ENCODE measurements around the gene FBF1. TPM values are rescaled to one million over a fixed set of nuclear protein-coding genes. Genes with fewer than 3 reads are reported as not detected.
"Not testable (repeated sequence)": the region's sequence is repeated elsewhere in the genome, so short reads cannot be mapped to it uniquely, and the experiment has no call there.

FBF1 gene
- total RNA-seq, 1 donor from 2014 or later = 5.1 TPM

DNA sequence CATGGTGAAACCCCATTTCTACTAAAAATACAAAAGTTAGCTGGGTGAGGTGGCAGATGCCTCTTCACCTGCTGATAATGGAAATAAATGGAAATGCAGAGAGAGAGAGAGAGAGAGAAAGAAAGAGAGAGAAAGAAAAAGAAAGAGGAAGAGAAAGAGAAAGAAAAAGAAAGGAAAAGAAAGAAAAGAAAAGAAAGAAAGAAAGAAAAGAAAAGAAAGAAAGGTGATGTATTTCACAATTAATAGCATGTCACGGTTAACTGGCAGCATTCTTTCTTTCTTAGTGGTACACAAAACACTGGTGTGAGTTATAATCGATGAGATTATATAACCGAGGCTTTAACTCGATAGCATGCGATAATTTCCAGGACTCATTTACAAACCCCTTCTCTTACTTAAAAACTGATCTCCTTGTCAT lies 34.9 kb upstream of the FBF1 start:
- no peaks in the 10 kb centered on the region for H3K9me3 ChIP-seq (ENCODE audit: insufficient read depth, low read depth, low read length)
- H3K79me2 ChIP-seq (ENCODE audit: insufficient read depth, low read length) = peaks cover 58% of the 10 kb centered on the region
- peaks cover 5% of the 10 kb centered on the region for H3K36me3 ChIP-seq (ENCODE audit: insufficient read depth, low read length)
- no peak for TF ChIP-seq EZH2 (IDR thresholded peaks at IDR 0.05; ENCODE audit: insufficient read depth, low read length)
- H3K4me3 ChIP-seq (ENCODE audit: insufficient read depth, low read depth, low read length) = no peak overlapping the region
- no peaks in the 10 kb centered on the region for H3K27me3 ChIP-seq (ENCODE audit: insufficient read depth, low read length)
- H3K4me3 Mint-ChIP-seq (ENCODE audit: unreplicated experiment) = peak overlapping the region; percentile 80
- no peaks in the 10 kb centered on the region for H3K27me3 Mint-ChIP-seq (ENCODE audit: low read depth, unreplicated experiment)
- H3K9me3 Mint-ChIP-seq (ENCODE audit: unreplicated experiment) = no peaks in the 10 kb centered on the region
- H3K27ac Mint-ChIP-seq (ENCODE audit: unreplicated experiment) = no peak overlapping the region
- H3K9ac ChIP-seq (ENCODE audit: low read length) = peak overlapping the region; percentile 17
- H4K20me1 ChIP-seq (ENCODE audit: insufficient read depth, low read length) = peaks cover 18% of the 10 kb centered on the region
- H3K4me1 ChIP-seq (ENCODE audit: insufficient read depth, low read length) = peaks cover 6% of the 10 kb centered on the region
- FAIRE-seq = no peak
- H2AFZ ChIP-seq (ENCODE audit: low read depth, low read length) = no peak overlapping the region
- peaks cover 23% of the 10 kb centered on the region for H3K36me3 Mint-ChIP-seq (ENCODE audit: low read depth, unreplicated experiment)
- H3K27ac ChIP-seq (ENCODE audit: low read depth, low read length) = no peak overlapping the region
- DNase-seq (ENCODE audit: low read depth) = no peak
- peaks cover 19% of the 10 kb centered on the region for H3K4me1 Mint-ChIP-seq (ENCODE audit: low read depth, unreplicated experiment)
- H3K4me2 ChIP-seq (ENCODE audit: low read length) = peak overlapping the region; percentile 62

DNA sequence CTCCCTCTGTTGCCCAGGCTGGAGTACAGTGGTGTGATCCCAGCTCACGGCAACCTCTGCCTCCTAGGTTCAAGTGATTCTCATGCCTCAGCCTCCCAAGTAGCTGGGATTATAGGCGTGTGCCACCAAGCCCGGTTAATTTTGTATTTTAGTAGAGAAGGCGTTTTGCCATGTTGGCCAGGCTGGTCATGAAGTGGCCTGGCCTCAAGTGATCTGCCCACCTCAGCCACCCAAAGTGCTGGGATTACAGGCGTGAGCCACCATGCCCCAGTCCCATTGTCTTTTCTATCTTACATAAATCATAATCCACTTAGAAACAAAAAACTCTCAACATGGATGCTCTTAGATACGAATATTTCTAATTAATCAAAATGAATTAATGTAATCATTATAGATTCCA lies 34.3 kb upstream of the FBF1 start:
- Mint-ChIP-seq H3K4me3 (ENCODE audit: unreplicated experiment) (peak overlapping the region; percentile 75), H3K4me1 (ENCODE audit: low read depth, unreplicated experiment) (peaks cover 15% of the 10 kb centered on the region), H3K36me3 (ENCODE audit: low read depth, unreplicated experiment) (peaks cover 28% of the 10 kb centered on the region)
- H3K4me1 ChIP-seq (ENCODE audit: insufficient read depth, low read length); H3K27ac ChIP-seq (ENCODE audit: low read depth, low read length); H3K4me2 ChIP-seq (ENCODE audit: low read length); H3K36me3 ChIP-seq (ENCODE audit: insufficient read depth, low read length); H3K9me3 ChIP-seq (ENCODE audit: insufficient read depth, low read depth, low read length); DNase-seq (ENCODE audit: low read depth); H3K9me3 Mint-ChIP-seq (ENCODE audit: unreplicated experiment); H3K4me3 ChIP-seq (ENCODE audit: insufficient read depth, low read depth, low read length); FAIRE-seq; H3K27ac Mint-ChIP-seq (ENCODE audit: unreplicated experiment); H2AFZ ChIP-seq (ENCODE audit: low read depth, low read length); H3K27me3 ChIP-seq (ENCODE audit: insufficient read depth, low read length); H3K9ac ChIP-seq (ENCODE audit: low read length); H3K27me3 Mint-ChIP-seq (ENCODE audit: low read depth, unreplicated experiment): not testable (repeated sequence)
- peaks cover 55% of the 10 kb centered on the region for H3K79me2 ChIP-seq (ENCODE audit: insufficient read depth, low read length)
- H4K20me1 ChIP-seq (ENCODE audit: insufficient read depth, low read length) = peaks cover 24% of the 10 kb centered on the region

DNA sequence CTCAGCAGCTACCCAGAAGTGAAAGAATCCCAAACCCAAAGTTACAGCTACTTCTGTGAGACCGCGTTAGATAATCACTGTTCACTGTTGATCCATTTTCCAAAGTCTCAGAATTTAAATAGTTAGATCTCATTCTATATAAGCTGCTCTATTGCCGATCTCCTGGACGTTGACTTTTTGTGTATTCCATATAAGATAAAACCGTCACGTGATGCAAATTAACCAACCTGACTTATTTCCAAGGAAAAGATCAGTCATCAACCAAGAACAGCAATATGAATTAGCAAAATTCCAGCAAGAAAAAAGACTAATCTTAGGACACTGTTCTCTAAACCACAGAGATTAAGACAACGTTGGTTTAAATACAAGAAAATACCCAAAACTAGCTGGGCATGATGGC lies 29.8 kb upstream of the FBF1 start:
- peaks cover 2% of the 10 kb centered on the region for H3K4me1 Mint-ChIP-seq (ENCODE audit: low read depth, unreplicated experiment)
- Histone ChIP-seq H3K27ac (ENCODE audit: low read depth, low read length) (no peak overlapping the region), H3K4me3 (ENCODE audit: insufficient read depth, low read depth, low read length) (no peak overlapping the region), H3K36me3 (ENCODE audit: insufficient read depth, low read length) (peaks cover 6% of the 10 kb centered on the region), H3K79me2 (ENCODE audit: insufficient read depth, low read length) (peaks cover 33% of the 10 kb centered on the region), H2AFZ (ENCODE audit: low read depth, low read length) (no peak overlapping the region), H3K9me3 (ENCODE audit: insufficient read depth, low read depth, low read length) (no peaks in the 10 kb centered on the region), H3K4me1 (ENCODE audit: insufficient read depth, low read length) (no peaks in the 10 kb centered on the region), H3K27me3 (ENCODE audit: insufficient read depth, low read length) (no peaks in the 10 kb centered on the region), H3K4me2 (ENCODE audit: low read length) (no peak overlapping the region), H4K20me1 (ENCODE audit: insufficient read depth, low read length) (peaks cover 25% of the 10 kb centered on the region), H3K9ac (ENCODE audit: low read length) (no peak overlapping the region)
- H3K9me3 Mint-ChIP-seq (ENCODE audit: unreplicated experiment) = no peaks in the 10 kb centered on the region
- no peak overlapping the region for H3K4me3 Mint-ChIP-seq (ENCODE audit: unreplicated experiment)
- TF ChIP-seq EZH2 (IDR thresholded peaks at IDR 0.05; ENCODE audit: insufficient read depth, low read length) = no peak
- TF ChIP-seq, protein P1, sequence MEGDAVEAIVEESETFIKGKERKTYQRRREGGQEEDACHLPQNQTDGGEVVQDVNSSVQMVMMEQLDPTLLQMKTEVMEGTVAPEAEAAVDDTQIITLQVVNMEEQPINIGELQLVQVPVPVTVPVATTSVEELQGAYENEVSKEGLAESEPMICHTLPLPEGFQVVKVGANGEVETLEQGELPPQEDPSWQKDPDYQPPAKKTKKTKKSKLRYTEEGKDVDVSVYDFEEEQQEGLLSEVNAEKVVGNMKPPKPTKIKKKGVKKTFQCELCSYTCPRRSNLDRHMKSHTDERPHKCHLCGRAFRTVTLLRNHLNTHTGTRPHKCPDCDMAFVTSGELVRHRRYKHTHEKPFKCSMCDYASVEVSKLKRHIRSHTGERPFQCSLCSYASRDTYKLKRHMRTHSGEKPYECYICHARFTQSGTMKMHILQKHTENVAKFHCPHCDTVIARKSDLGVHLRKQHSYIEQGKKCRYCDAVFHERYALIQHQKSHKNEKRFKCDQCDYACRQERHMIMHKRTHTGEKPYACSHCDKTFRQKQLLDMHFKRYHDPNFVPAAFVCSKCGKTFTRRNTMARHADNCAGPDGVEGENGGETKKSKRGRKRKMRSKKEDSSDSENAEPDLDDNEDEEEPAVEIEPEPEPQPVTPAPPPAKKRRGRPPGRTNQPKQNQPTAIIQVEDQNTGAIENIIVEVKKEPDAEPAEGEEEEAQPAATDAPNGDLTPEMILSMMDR (IDR thresholded peaks at IDR 0.05; ENCODE audit: insufficient read depth, low read depth, low read length) = no peak
- DNase-seq (ENCODE audit: low read depth) (no peak), FAIRE-seq (no peak)
- no peaks in the 10 kb centered on the region for H3K27me3 Mint-ChIP-seq (ENCODE audit: low read depth, unreplicated experiment)
- peaks cover 23% of the 10 kb centered on the region for H3K36me3 Mint-ChIP-seq (ENCODE audit: low read depth, unreplicated experiment)
- H3K27ac Mint-ChIP-seq (ENCODE audit: unreplicated experiment) = no peak overlapping the region

All from astrocyte (in vitro differentiated cells and primary cell).